Measurements from ENCODE around the gene BMAL1. TPM values are rescaled to one million over a fixed set of nuclear protein-coding genes. Genes with fewer than 3 reads are reported as not detected.

Gene BMAL1
- 5.3 to 7.3 TPM (median 6.7 TPM) in 5 replicates for total RNA-seq (2022; extraction: Qiagen RNA extraction)

GRCh38 chr11:13277768-13278608, at the start of gene BMAL1:
Gene BMAL1, plus strand, starts transcription at chr11:13277790. Its CDS starts 76,519 bp downstream, at chr11:13354309.

Other genes starting within 250 kb of the BMAL1 start
- gene BTBD10, start 185.4 kb downstream of the BMAL1 start, total RNA-seq (2022; extraction: Qiagen RNA extraction), result 37.0 to 54.6 TPM (median 42.0 TPM) in 5 replicates
- gene PTH, start 218.2 kb downstream of the BMAL1 start, total RNA-seq (2022; extraction: Qiagen RNA extraction), result not detected in 5 replicates

Data from A549 treated with Hydrocortisone at 1 μM for 4 hours (cell line).